HEK293T (cell line): ENCODE data around the gene DNER.
A peak's percentile ranks its signal among the peaks of the same experiment; 100 is the strongest.
"Not testable (repeated sequence)": the region's sequence is repeated elsewhere in the genome, so short reads cannot be mapped to it uniquely, and the experiment has no call there.

ENCODE experiments used
- CTCF ChIA-PET: fragments of 350-600 bp; formaldehyde crosslinking; extraction: SDS; loops from one replicate; lab custom pipeline; 2021; ENCODE audit warnings: antibody characterized with exemption, inconsistent platforms; lab: Yijun Ruan, JAX
- POLR2A ChIA-PET: fragments of 350-600 bp; formaldehyde crosslinking; extraction: SDS; loops from one replicate; lab custom pipeline; 2020; ENCODE audit warnings: antibody characterized with exemption, inconsistent platforms; lab: Yijun Ruan, JAX
- DNase-seq: peaks from one replicate; pipeline ENCODE4 v3.0.0; 2012; ENCODE audit warnings: mixed read lengths; ENCODE audit errors: extremely low spot score
- ARNT ChIP-seq: fragments of 450-650 bp; IDR thresholded peaks from 2 replicates; pipeline ENCODE4 v1.6.1; 2017; ENCODE audit warnings: mild to moderate bottlenecking
- BHLHE40 ChIP-seq: fragments of 450-650 bp; IDR thresholded peaks from 2 replicates; pipeline ENCODE4 v1.6.1; 2016; ENCODE audit warnings: mild to moderate bottlenecking, moderate library complexity, borderline replicate concordance
- CTBP1 ChIP-seq: fragments of 450-650 bp; IDR thresholded peaks from 2 replicates; pipeline ENCODE4 v1.6.1; 2016; ENCODE audit warnings: borderline replicate concordance
- ELF4 ChIP-seq: fragments of 450-650 bp; IDR thresholded peaks from 2 replicates; pipeline ENCODE4 v1.6.1; 2017; ENCODE audit warnings: antibody characterized with exemption
- FOXA1 ChIP-seq: fragments of 450-650 bp; IDR thresholded peaks from 2 replicates; pipeline ENCODE4 v1.6.1; 2016; ENCODE audit warnings: mild to moderate bottlenecking
- FOXK2 ChIP-seq: fragments of 450-650 bp; IDR thresholded peaks from 2 replicates; pipeline ENCODE4 v1.6.1; 2016; ENCODE audit warnings: mild to moderate bottlenecking
- FOXM1 ChIP-seq: fragments of 450-650 bp; IDR thresholded peaks from 2 replicates; pipeline ENCODE4 v1.6.1; 2017; ENCODE audit warnings: mild to moderate bottlenecking, borderline replicate concordance
- L3MBTL2 ChIP-seq: fragments of 450-650 bp; conservative IDR thresholded peaks from 2 replicates; pipeline ENCODE4 v1.6.1; 2016; ENCODE audit warnings: mild to moderate bottlenecking
- LEF1 ChIP-seq: fragments of 450-650 bp; IDR thresholded peaks from 2 replicates; pipeline ENCODE4 v1.6.1; 2017; ENCODE audit warnings: mild to moderate bottlenecking, borderline replicate concordance
- NFRKB ChIP-seq: fragments of 450-650 bp; IDR thresholded peaks from 2 replicates; pipeline ENCODE4 v1.6.1; 2016; ENCODE audit warnings: mild to moderate bottlenecking, moderate library complexity
- PKNOX1 ChIP-seq: fragments of 450-650 bp; IDR thresholded peaks from 2 replicates; pipeline ENCODE4 v1.6.1; 2016
- SP1 ChIP-seq: fragments of 450-650 bp; IDR thresholded peaks from 2 replicates; pipeline ENCODE4 v1.6.1; 2017
- SUZ12 ChIP-seq: fragments of 450-650 bp; IDR thresholded peaks from 2 replicates; pipeline ENCODE4 v1.6.1; 2016; ENCODE audit warnings: mild to moderate bottlenecking
- TARDBP ChIP-seq: fragments of 450-650 bp; IDR thresholded peaks from 2 replicates; pipeline ENCODE4 v1.6.1; 2016
- ZNF384 ChIP-seq: fragments of 450-650 bp; IDR thresholded peaks from 2 replicates; pipeline ENCODE4 v1.6.1; 2016

DNER gene

DNA sequence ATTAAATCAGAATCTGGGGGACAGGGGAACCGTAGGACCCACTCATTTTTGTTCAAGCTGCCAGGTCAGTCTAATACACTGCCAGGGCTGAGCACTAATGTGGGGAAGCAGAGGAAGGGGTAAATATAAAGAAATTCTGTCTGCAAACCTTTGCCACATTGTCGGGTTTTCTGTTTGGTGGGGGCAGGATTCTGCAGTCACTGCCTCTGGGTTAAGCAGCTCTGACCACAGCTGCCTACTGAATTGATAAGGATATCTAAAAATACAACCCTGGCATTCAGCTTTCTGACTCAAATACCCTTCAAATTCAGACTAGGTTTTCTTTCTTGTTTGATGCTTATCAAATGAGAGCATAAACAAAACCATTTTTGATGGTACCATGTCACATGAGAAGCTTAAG, 6.0 kb downstream of the DNER start:
- CTCF ChIA-PET = no interaction called here
- TF ChIP-seq FOXA1 = no peak
- TF ChIP-seq BHLHE40 = no peak
- TF ChIP-seq SUZ12 = no peak
- no peak for TF ChIP-seq CTBP1
- TF ChIP-seq LEF1 = no peak
- no peak for TF ChIP-seq SP1
- TF ChIP-seq FOXM1 = no peak
- TF ChIP-seq ARNT = no peak
- POLR2A ChIA-PET = no interaction called here
- DNase-seq = no peak

GRCh38 chr2:229703909-229704630, 10.3 kb downstream of the DNER start:
- CTCF ChIA-PET = no interaction called here

GRCh38 chr2:229701716-229702115, 12.6 kb downstream of the DNER start:
- no peak for DNase-seq
- CTCF ChIA-PET = no interaction called here
- TF ChIP-seq PKNOX1 (no peak), ZNF384 (no peak)
- POLR2A ChIA-PET = no interaction called here

More at GRCh38 chr2:229703909-229704630, 10.3 kb downstream of the DNER start:
- TF ChIP-seq NFRKB (no peak), BHLHE40 (no peak), L3MBTL2 (no peak), FOXA1 (no peak), FOXM1 (no peak), LEF1 (no peak), CTBP1 (no peak), TARDBP (no peak), PKNOX1 (no peak), ARNT (no peak), ELF4 (no peak), FOXK2 (no peak)
- no peak for DNase-seq
- POLR2A ChIA-PET = no interaction called here

DNA sequence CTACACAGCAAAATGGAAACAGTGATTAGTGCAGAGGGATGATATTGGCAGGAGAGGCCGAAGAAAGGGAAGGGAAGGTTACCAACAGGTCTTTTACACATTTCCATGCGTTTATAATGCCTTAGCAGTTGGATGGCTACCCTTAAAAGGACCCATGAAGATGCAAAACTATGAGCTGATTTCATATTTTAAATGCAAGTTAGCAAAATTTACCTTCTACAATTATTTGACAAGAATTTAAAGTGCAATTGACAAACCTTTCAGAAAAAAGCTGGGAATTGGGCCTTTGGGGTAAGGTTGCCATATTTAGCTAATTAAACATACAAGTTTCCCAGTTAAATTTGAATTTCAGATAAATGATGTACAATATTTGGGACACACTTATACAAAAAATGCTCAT, 13.3 kb downstream of the DNER start:
- DNase-seq = no peak
- ChIA-PET POLR2A (no interaction called here), CTCF (no interaction called here)
- TF ChIP-seq BHLHE40 (no peak), TARDBP (no peak), FOXK2 (no peak), FOXM1 (no peak), L3MBTL2 (no peak), LEF1 (no peak), PKNOX1 (no peak), ZNF384 (no peak), FOXA1 (no peak), NFRKB (no peak), ARNT (no peak), ELF4 (no peak)

- no peak for DNase-seq
- ChIA-PET POLR2A (no interaction called here), CTCF (no interaction called here)
- TF ChIP-seq FOXK2 (no peak), PKNOX1 (peak; percentile 47; the same call in 1 of the 2 replicates)
These were observed 18.4 kb downstream of the DNER start for GRCh38 chr2:229695961-229696360.

DNA sequence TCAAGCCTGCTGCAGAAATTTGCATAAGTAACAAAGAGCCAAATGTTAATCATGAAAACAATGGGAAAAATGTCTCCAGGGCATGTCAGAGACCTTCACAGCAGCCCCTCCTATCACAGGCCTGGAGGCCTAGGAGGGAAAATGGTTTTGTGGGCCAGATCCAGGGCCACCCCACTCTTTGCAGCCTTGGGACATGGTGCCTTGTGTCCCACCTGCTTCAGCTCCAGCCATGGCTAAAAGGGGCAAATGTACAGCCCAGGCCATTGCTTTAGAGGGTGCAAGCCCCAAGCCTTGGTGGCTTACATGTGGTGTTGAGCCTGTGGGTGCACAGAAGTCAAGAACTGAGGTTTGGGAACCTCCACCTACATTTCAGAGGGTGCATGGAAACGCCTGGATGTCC, 20.5 kb downstream of the DNER start:
- DNase-seq, CTCF ChIA-PET, POLR2A ChIA-PET: not testable (repeated sequence)

- POLR2A ChIA-PET = no interaction called here
- no peak for DNase-seq
- no peak for TF ChIP-seq SUZ12
- CTCF ChIA-PET = no interaction called here
These were observed 22.7 kb downstream of the DNER start for GRCh38 chr2:229691631-229692030.
